ENCODE results near the gene C16orf92.
A peak's percentile ranks its signal among the peaks of the same experiment; 100 is the strongest.

Gene C16orf92, protein sequence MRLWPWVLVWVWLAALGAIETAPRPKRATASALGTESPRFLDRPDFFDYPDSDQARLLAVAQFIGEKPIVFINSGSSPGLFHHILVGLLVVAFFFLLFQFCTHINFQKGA

DNA sequence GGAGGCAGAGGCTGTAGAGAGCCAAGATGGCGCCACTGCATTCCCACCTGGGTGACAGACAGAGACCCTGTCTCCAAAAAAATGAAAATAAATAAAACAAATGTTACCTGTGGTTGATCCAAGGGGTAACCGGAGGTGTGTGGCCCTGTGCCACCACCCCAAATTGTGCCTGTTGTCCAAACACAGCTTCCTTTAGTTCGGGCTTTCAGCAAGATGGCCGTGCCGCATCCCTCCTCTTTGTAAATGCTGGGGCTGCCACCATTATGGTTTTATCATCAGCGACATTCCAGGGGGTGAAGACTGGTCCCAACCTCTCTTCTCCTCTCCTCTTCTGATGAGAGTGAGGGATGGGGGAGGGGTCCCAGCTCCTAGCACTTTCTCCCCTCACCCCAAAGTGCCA lies at the start of gene C16orf92:
Gene C16orf92, plus strand, starts transcription at position 312 of the 400 bp plus-strand sequence. CDS start 143 bp downstream, outside the sequence.
- DNase-seq: no peak

- DNase-seq: peak; percentile 93
Observed at GRCh38 chr16:29973384-29974246, 49.4 kb upstream of the C16orf92 start, which contains the start of gene TAOK2. Gene TAOK2 (plus strand): TSS chr16:29973868. CDS start chr16:29977773, 3,905 bp downstream.

GRCh38 chr16:29974291-29975133 lies 48.5 kb upstream of the C16orf92 start:
- no peak for DNase-seq

- no peak for DNase-seq
Observed at GRCh38 chr16:29975134-29975538, 47.9 kb upstream of the C16orf92 start.

DNA sequence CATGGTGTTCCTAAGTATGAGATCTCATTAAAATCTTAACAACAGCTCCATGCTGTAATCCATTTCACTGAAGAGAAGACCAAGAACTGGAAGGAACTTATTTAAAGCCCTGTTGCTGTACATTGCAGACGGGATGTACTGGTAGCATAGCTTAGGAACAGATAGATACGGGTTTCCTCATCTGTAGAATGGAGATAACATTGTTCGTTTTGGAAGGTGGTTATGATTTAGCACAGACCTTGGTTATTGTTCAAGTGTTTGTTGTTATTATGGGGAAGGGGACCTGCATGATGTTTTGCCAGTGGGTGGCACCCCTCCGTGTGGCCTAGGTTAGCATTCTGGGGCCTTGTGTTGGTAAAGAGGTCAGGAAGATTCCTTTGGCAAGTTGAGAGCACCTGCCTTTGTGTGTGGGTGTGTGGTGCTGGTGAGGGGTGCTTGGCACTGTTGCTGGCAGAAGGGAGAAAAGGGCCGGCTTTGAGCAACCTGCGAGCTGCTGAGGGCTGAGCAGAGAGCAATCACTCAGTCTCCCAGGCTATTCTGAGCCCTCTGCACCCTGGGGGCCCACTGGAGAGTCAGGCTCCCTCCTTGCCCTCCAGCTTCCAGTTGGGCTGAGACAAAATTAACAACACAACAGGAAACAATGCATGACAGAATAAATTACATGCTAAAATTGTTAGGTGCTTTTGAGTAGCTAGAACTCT lies 47.0 kb upstream of the C16orf92 start:
- no peak for DNase-seq

DNA sequence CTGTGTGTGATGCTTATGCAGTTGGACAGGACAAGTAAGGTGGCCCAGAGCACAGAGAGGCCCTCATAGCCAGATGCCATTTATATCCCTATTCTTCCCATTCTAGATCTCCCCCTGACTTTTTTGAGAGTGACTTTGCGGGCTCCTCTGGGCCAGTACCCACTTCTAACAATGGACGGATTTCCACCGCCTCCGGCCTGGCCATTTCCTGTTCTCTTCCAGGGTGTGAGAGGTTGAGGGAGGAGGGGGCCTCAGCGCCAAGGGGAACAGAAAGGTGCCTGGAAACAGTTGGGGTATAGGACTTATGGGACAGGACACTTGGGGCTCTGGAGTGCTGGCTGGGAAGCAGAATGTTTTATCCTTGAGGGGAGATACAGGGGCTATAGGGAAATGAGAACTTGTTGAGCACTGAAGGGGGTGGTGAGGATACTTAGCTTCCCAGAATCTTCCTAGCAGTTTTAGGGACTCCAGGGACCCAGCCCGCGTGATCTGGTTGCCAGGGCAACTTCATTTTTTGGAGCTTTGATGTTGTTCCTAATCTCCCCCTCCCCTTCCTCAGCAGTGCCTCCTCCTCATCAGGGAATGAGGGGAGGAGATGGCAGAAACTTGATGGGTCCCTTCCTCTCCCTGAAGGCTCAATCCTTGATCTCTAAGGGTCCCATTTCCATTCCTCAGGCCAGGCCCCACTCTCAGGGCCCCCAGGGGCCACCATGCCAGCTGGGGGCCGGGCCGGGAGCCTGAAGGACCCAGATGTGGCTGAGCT lies 45.8 kb upstream of the C16orf92 start:
- DNase-seq: no peak

DNA sequence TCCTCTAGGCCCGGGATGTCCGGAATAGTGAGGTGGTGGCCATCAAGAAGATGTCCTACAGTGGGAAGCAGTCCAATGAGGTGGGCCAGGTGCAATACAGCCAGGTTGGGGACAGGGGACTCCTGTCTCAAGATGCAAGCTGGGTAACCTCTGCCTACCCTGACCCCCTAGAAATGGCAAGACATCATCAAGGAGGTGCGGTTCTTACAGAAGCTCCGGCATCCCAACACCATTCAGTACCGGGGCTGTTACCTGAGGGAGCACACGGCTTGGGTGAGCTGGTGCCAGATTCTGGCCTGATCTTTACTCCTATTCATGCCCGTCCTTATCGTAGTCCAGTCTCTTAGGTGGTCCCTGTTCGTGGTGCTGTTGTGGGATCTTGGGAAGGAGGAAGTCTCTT lies 44.9 kb upstream of the C16orf92 start:
- DNase-seq: no peak

GRCh38 chr16:29978564-29979270 lies 44.3 kb upstream of the C16orf92 start:
- DNase-seq: no peak

DNA sequence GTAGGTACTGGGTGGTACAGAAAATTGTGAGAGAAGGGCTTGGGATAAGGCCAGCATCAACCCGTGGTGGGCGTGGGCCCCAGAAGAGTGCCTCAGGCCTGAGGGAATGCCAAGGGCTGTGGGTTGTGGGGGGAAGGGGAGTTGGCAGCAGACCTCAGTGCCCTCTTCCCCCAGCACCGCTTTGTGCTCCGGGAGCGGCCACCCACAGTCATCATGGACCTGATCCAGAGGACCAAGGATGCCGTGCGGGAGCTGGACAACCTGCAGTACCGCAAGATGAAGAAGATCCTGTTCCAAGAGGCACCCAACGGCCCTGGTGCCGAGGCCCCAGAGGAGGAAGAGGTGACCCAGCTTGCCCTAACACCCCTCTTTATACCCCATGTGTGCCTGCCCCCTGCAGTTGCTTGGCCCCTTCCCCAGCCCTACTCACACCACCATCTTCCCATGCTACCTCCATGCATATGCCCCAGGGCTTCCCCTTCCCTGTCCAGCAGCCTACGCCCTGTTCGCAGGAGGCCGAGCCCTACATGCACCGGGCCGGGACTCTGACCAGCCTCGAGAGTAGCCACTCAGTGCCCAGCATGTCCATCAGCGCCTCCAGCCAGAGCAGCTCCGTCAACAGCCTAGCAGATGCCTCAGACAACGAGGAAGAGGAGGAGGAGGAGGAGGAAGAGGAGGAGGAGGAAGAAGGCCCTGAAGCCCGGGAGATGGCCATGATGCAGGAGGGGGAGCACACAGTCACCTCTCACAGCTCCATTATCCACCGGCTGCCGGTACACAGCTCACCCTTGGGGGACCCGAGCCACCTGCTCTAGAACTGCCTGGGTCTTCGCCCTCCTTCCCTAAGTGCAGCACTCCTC lies 40.2 kb upstream of the C16orf92 start:
- no peak for DNase-seq

GRCh38 chr16:29983420-29984136 lies 39.4 kb upstream of the C16orf92 start:
- no peak for DNase-seq

GRCh38 chr16:29984137-29984763 lies 38.7 kb upstream of the C16orf92 start:
- no peak for DNase-seq

DNA sequence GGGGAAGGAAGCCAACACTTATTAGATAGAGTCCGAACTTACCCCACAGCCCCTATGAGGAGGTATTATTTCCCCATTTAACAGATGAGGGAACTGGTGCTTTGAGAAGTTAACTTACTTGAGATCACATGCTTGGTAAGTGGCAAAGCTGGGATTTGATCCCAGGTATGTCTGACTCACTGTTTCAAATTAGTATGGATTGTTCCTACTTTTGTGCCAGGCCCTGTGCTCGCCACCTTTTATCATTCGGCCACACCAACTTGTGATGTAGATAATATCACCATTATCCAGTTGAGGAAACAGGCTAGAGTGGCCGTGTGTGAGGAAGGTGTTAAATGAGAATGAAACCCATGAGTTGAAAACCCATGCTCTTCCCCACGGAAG lies 38.2 kb upstream of the C16orf92 start:
- DNase-seq: no peak

DNA sequence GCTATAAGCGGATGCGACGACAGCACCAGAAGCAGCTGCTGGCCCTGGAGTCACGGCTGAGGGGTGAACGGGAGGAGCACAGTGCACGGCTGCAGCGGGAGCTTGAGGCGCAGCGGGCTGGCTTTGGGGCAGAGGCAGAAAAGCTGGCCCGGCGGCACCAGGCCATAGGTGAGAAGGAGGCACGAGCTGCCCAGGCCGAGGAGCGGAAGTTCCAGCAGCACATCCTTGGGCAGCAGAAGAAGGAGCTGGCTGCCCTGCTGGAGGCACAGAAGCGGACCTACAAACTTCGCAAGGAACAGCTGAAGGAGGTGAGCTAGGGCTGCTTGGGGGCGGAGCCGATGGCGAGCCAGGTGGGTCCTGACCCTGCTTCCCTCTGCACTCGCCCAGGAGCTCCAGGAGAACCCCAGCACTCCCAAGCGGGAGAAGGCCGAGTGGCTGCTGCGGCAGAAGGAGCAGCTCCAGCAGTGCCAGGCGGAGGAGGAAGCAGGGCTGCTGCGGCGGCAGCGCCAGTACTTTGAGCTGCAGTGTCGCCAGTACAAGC lies 37.7 kb upstream of the C16orf92 start:
- DNase-seq: no peak

DNA sequence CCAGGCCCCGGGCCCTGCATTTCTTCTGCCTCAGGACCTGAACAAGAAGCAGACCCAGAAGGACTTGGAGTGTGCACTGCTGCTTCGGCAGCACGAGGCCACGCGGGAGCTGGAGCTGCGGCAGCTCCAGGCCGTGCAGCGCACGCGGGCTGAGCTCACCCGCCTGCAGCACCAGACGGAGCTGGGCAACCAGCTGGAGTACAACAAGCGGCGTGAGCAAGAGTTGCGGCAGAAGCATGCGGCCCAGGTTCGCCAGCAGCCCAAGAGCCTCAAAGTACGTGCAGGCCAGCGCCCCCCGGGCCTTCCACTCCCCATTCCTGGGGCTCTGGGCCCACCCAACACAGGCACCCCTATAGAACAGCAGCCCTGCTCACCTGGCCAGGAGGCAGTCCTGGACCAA lies 36.8 kb upstream of the C16orf92 start:
- no peak for DNase-seq

- no peak for DNase-seq
Observed at GRCh38 chr16:29986931-29987330, 36.1 kb upstream of the C16orf92 start.

DNA sequence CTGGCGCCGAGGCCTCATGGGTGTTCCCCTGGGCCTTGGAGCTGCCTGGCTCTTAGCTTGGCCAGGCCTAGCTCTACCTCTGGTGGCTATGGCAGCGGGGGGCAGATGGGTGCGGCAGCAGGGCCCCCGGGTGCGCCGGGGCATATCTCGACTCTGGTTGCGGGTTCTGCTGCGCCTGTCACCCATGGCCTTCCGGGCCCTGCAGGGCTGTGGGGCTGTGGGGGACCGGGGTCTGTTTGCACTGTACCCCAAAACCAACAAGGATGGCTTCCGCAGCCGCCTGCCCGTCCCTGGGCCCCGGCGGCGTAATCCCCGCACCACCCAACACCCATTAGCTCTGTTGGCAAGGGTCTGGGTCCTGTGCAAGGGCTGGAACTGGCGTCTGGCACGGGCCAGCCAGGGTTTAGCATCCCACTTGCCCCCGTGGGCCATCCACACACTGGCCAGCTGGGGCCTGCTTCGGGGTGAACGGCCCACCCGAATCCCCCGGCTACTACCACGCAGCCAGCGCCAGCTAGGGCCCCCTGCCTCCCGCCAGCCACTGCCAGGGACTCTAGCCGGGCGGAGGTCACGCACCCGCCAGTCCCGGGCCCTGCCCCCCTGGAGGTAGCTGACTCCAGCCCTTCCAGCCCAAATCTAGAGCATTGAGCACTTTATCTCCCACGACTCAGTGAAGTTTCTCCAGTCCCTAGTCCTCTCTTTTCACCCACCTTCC lies 35.5 kb upstream of the C16orf92 start:
- no peak for DNase-seq

DNA sequence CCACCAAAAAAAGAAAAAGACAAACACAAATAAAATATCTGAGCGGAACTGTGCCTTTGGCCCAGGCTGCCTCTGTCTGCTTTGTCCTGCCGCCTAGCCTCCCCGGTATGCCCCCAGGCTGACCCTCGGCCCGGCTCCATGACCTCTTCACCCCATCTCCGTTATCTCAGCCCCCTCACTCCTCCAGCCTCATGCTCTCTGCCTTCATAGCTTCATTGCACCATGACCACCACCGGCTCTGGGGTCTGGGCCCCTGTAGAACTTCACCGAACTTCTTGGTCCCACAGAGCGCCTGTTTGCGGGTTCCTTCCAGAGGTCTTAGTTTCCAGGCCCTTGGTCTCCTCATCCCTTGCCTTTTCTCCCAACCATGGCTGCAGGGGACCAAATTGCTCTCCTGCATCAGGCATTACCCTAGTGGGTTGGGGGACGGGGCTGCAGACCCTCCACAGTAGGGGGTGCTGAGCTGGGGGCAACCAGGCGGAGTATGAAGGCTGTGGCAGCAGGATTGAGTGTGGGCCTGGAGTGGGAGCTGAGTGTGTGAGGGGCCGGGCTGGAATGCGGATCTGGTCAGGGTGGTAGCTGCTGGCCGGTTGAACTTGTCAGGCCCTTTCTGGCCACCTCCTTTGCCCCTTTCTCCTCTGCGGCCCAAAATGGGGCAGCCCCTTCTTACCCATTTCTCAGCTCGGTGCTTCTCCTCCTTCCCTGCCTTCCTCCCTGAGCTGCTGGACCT lies 34.5 kb upstream of the C16orf92 start:
- DNase-seq: no peak

All from stimulated activated CD4-positive, alpha-beta T cell treated with anti-CD3 and anti-CD28 coated beads, Interleukin-4, amount 100 ng/mL, for 1 hour (primary cell).